Neural cell (in vitro differentiated cells): ENCODE results near the gene FHL2. TPM values are rescaled to one million over a fixed set of nuclear protein-coding genes. Genes with fewer than 3 reads are reported as not detected.

Experiments
- H2AFZ ChIP-seq: fragments of 200-600, 300-800 bp; sonication (generic), shearing (Covaris generic); 2 replicates; pipeline ENCODE4 v1.6.0; 2014; ENCODE audit warnings: low read depth, mild to moderate bottlenecking, antibody characterized with exemption, low read length, moderate library complexity
- H3F3A ChIP-seq: fragments of 200-600 bp; shearing (Covaris generic); 2 replicates; pipeline ENCODE4 v1.6.1; 2016; ENCODE audit warnings: mild to moderate bottlenecking, moderate library complexity, mixed read lengths, antibody characterized with exemption, low read length; ENCODE audit not compliant: insufficient read depth, poor library complexity, severe bottlenecking
- H3K27ac ChIP-seq: fragments of 200-600, 300-800 bp; sonication (generic), shearing (Covaris generic); 2 replicates; pipeline ENCODE4 v1.5.1; 2014; ENCODE audit warnings: mild to moderate bottlenecking, low read length, moderate library complexity
- H3K27me3 ChIP-seq: fragments of 300-800, 200-600 bp; sonication (generic), shearing (Covaris generic); 2 replicates; pipeline ENCODE4 v1.6.0; 2014; ENCODE audit warnings: mild to moderate bottlenecking, low read depth, low read length, moderate library complexity; ENCODE audit not compliant: insufficient read depth
- H3K36me3 ChIP-seq: fragments of 300-800, 200-600 bp; sonication (generic), shearing (Covaris generic); 2 replicates; pipeline ENCODE4 v1.5.1; 2014; ENCODE audit warnings: mild to moderate bottlenecking, antibody characterized with exemption, low read length, moderate library complexity; ENCODE audit not compliant: insufficient read depth
- H3K4me2 ChIP-seq: fragments of 300-800, 200-600 bp; sonication (generic), shearing (Covaris generic); 2 replicates; pipeline ENCODE4 v1.6.0; 2014; ENCODE audit warnings: mild to moderate bottlenecking, low read length
- H3K4me3 ChIP-seq: fragments of 300-800, 200-600 bp; sonication (generic), shearing (Covaris generic); 2 replicates; pipeline ENCODE4 v1.5.1; 2014; ENCODE audit warnings: mild to moderate bottlenecking, low read length, moderate library complexity
- H3K79me2 ChIP-seq: fragments of 200-600 bp; shearing (Covaris generic); replicated peaks from 2 replicates; pipeline ENCODE4 v1.6.0; 2014; ENCODE audit warnings: mild to moderate bottlenecking, low read length, moderate library complexity; ENCODE audit not compliant: insufficient read depth
- H3K9ac ChIP-seq: fragments of 300-800, 200-600 bp; sonication (generic), shearing (Covaris generic); 2 replicates; pipeline ENCODE4 v1.6.1; 2016; ENCODE audit warnings: mild to moderate bottlenecking, low read length, mixed read lengths
- H3K9me2 ChIP-seq: fragments of 200-600 bp; shearing (Covaris generic); 2 replicates; pipeline ENCODE4 v1.6.1; 2016; ENCODE audit warnings: mild to moderate bottlenecking, low read length, mixed read lengths; ENCODE audit not compliant: insufficient read depth
- H3K9me3 ChIP-seq: fragments of 200-600, 300-800 bp; sonication (generic), shearing (Covaris generic); 2 replicates; pipeline ENCODE4 v1.6.1; 2016; ENCODE audit warnings: mild to moderate bottlenecking, mixed run types, low read length, moderate library complexity, mixed read lengths
- H4K20me1 ChIP-seq: fragments of 200-600 bp; shearing (Covaris generic); 2 replicates; pipeline ENCODE4 v1.6.1; 2016; ENCODE audit warnings: mild to moderate bottlenecking, mixed run types; ENCODE audit not compliant: insufficient read depth
- EP300 ChIP-seq: fragments of 450-650 bp; conservative IDR thresholded peaks from 2 replicates; pipeline ENCODE4 v1.6.1; 2014; ENCODE audit warnings: antibody characterized with exemption, mild to moderate bottlenecking, moderate library complexity; ENCODE audit not compliant: poor library complexity, severe bottlenecking
- EZH2 ChIP-seq: fragments of 200-600, 300-800 bp; shearing (Covaris generic), sonication (generic); IDR thresholded peaks from 2 replicates; pipeline ENCODE4 v1.6.1; 2014; ENCODE audit warnings: antibody characterized with exemption, low read length, borderline replicate concordance, mild to moderate bottlenecking; ENCODE audit not compliant: insufficient read depth, poor library complexity, severe bottlenecking
- MXI1 ChIP-seq: fragments of 450-650 bp; conservative IDR thresholded peaks from 2 replicates; pipeline ENCODE4 v1.6.1; 2014; ENCODE audit warnings: antibody characterized with exemption, mild to moderate bottlenecking; ENCODE audit not compliant: poor library complexity, severe bottlenecking
- POLR2AphosphoS5 ChIP-seq: IDR thresholded peaks from 2 replicates; pipeline ENCODE4 v1.6.1; 2012
- RAD21 ChIP-seq: fragments of 450-650 bp; conservative IDR thresholded peaks from 2 replicates; pipeline ENCODE4 v1.6.1; 2014; ENCODE audit warnings: antibody characterized with exemption, mild to moderate bottlenecking, moderate library complexity
- SMC3 ChIP-seq: fragments of 450-650 bp; conservative IDR thresholded peaks from 2 replicates; pipeline ENCODE4 v1.6.1; 2014; ENCODE audit warnings: antibody characterized with exemption, mild to moderate bottlenecking, moderate library complexity; ENCODE audit not compliant: poor library complexity
- TAF1 ChIP-seq: IDR thresholded peaks from 2 replicates; pipeline ENCODE4 v1.6.1; 2012; ENCODE audit warnings: low read depth
- polyA plus RNA-seq: library from polyadenylated mRNA; depleted of rRNA; stranded (reverse); fragments of >200 nt; gene quantifications from 2 replicates; pipeline ENCODE4 v1.2.3, GENCODE V29; 2014
- TF ChIP-seq, protein P1 (sequence below): fragments of 450-650 bp; IDR thresholded peaks from 2 replicates; pipeline ENCODE4 v1.5.1; 2014; ENCODE audit warnings: antibody characterized with exemption, mild to moderate bottlenecking, moderate library complexity; ENCODE audit not compliant: poor library complexity, severe bottlenecking
- TF ChIP-seq, protein P2 (sequence below): IDR thresholded peaks from 2 replicates; pipeline ENCODE4 v1.6.1; 2012; ENCODE audit warnings: borderline replicate concordance

The FHL2 gene
- polyA plus RNA-seq, 1 donor from 2014 or later, result 3.5 TPM

GRCh38 chr2:105380432-105381100, 18.3 kb downstream of the FHL2 start:
- Histone ChIP-seq H3K27ac (no peak overlapping the region), H3K9ac (no peak overlapping the region), H3K9me3 (no peaks in the 10 kb centered on the region), H3F3A (no peaks in the 10 kb centered on the region), H3K4me2 (no peak overlapping the region), H3K9me2 (no peaks in the 10 kb centered on the region), H3K79me2 (no peaks in the 10 kb centered on the region), H2AFZ (no peak overlapping the region), H4K20me1 (no peaks in the 10 kb centered on the region), H3K4me3 (no peak overlapping the region), H3K36me3 (no peaks in the 10 kb centered on the region), H3K27me3 (no peaks in the 10 kb centered on the region)
- no peak for TF ChIP-seq SMC3
- TF ChIP-seq POLR2AphosphoS5, result no peak
- TF ChIP-seq, protein P1, sequence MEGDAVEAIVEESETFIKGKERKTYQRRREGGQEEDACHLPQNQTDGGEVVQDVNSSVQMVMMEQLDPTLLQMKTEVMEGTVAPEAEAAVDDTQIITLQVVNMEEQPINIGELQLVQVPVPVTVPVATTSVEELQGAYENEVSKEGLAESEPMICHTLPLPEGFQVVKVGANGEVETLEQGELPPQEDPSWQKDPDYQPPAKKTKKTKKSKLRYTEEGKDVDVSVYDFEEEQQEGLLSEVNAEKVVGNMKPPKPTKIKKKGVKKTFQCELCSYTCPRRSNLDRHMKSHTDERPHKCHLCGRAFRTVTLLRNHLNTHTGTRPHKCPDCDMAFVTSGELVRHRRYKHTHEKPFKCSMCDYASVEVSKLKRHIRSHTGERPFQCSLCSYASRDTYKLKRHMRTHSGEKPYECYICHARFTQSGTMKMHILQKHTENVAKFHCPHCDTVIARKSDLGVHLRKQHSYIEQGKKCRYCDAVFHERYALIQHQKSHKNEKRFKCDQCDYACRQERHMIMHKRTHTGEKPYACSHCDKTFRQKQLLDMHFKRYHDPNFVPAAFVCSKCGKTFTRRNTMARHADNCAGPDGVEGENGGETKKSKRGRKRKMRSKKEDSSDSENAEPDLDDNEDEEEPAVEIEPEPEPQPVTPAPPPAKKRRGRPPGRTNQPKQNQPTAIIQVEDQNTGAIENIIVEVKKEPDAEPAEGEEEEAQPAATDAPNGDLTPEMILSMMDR, result no peak
- no peak for TF ChIP-seq EZH2
- no peak for TF ChIP-seq EP300
- no peak for TF ChIP-seq RAD21
- TF ChIP-seq TAF1, result no peak
- TF ChIP-seq, protein P2, sequence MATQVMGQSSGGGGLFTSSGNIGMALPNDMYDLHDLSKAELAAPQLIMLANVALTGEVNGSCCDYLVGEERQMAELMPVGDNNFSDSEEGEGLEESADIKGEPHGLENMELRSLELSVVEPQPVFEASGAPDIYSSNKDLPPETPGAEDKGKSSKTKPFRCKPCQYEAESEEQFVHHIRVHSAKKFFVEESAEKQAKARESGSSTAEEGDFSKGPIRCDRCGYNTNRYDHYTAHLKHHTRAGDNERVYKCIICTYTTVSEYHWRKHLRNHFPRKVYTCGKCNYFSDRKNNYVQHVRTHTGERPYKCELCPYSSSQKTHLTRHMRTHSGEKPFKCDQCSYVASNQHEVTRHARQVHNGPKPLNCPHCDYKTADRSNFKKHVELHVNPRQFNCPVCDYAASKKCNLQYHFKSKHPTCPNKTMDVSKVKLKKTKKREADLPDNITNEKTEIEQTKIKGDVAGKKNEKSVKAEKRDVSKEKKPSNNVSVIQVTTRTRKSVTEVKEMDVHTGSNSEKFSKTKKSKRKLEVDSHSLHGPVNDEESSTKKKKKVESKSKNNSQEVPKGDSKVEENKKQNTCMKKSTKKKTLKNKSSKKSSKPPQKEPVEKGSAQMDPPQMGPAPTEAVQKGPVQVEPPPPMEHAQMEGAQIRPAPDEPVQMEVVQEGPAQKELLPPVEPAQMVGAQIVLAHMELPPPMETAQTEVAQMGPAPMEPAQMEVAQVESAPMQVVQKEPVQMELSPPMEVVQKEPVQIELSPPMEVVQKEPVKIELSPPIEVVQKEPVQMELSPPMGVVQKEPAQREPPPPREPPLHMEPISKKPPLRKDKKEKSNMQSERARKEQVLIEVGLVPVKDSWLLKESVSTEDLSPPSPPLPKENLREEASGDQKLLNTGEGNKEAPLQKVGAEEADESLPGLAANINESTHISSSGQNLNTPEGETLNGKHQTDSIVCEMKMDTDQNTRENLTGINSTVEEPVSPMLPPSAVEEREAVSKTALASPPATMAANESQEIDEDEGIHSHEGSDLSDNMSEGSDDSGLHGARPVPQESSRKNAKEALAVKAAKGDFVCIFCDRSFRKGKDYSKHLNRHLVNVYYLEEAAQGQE, result no peak
- TF ChIP-seq MXI1, result no peak

DNA sequence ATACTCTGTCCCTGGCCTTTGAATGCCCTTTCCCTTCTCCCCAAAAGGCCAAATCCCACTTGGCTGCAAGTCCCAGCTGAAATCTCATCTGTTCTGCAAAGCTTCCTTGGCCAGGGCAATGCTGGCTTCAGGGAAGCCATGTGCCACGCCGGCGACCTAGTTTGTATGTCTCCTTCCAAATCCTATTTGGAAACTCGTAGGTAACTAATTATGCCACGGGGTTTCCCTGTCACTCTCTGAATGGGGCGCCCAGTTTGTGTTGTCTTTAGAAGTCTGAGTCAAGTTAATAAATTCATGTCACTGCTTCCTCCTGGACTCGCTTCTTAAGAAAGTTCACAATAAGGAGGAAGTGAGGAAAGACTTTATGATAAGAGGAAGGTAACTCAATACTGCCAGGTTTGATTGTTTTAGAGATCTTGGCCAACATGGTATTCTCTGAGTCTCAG, 19.1 kb downstream of the FHL2 start:
- Histone ChIP-seq H3K27me3 (no peaks in the 10 kb centered on the region), H3K36me3 (no peaks in the 10 kb centered on the region), H3F3A (no peaks in the 10 kb centered on the region), H3K4me3 (no peak overlapping the region), H3K9me2 (no peaks in the 10 kb centered on the region), H3K27ac (no peak overlapping the region), H3K9me3 (no peaks in the 10 kb centered on the region), H3K79me2 (no peaks in the 10 kb centered on the region), H2AFZ (no peak overlapping the region), H4K20me1 (no peaks in the 10 kb centered on the region), H3K4me2 (no peak overlapping the region), H3K9ac (no peak overlapping the region)
- TF ChIP-seq SMC3, result no peak
- TF ChIP-seq TAF1, result no peak
- TF ChIP-seq EP300, result no peak
- TF ChIP-seq RAD21, result no peak
- no peak for TF ChIP-seq MXI1
- TF ChIP-seq, protein P2, result no peak
- TF ChIP-seq, protein P1, result no peak
- TF ChIP-seq POLR2AphosphoS5, result no peak
- TF ChIP-seq EZH2, result no peak
